GM12873 (cell line): ENCODE results near the gene ANAPC2.

ENCODE experiments used
- CTCF ChIP-seq: IDR thresholded peaks from 2 replicates; pipeline ENCODE4 v1.5.1; 2012; ENCODE audit warnings: low read depth, mild to moderate bottlenecking, moderate library complexity, low read length, control low read depth; ENCODE audit not compliant: insufficient read depth; ENCODE audit errors: missing control alignments

Gene ANAPC2

DNA sequence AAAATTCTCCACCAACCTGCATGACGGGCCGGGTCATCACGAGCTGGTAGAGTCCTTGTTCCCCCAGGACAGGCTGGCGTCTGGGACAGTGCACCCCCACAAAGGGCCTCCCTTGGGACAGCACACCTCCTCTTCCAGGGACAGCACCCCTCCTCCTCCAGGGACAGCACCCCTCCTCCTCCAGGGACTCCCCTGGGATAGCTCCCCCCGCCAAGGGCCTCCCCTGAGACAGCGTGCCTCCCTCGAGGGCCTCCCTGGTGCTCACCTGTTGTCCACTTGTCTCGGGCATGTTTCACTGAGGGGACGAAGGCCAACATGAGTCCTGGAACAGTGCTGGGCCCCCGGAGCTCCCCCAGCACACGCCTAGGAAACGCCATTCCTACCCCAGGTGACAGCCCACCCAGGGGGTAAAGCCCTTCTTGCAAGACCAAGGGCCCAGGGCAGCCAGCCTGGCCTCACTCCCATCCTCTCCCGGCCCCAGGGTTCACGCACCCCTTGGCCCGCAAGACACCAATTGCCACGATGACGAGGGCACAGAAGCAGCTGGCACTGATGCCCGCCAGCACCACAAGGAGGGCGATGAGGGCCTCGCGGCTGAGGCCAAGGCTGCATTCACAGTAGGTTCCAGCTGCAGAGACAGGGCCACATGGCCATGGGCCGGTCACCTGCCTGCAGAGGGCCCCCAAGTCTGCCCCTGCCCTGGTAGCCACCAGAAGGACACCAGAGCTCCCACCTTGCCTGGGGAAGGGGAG is 17.0 kb downstream of the ANAPC2 start:
- no peak for TF ChIP-seq CTCF

DNA sequence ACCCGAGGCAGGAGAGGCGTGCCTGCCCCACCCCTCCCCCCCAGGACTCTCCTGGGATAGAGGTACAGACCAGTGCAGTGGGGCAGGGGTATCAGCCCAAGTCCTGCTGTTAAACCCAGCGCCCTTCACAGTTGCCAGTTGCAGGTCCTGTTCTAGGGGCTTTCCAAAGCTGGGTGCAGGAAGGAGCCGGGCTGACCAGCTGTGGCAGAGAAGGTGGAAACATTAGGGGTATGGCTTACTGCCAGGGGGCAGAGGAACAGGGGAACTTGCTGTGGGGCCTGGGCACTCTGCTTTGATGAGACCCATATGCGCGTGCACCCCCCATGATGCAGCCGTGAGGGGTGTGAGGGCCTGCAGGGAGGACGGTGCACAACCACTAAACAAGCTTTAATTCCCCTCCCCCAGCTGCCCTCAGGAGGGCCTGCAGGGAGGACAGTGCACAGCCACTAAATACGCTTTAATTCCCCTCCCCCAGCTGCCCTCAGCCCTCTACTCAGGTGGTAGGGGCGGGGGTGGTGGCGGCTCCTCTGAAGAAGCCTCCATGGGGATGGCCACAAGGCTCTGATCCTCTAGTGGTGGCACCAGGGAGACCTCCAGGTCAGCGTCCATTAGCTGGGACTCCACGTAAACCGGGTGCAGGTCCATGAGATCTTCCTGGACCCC is 17.7 kb downstream of the ANAPC2 start:
- TF ChIP-seq CTCF: no peak

DNA sequence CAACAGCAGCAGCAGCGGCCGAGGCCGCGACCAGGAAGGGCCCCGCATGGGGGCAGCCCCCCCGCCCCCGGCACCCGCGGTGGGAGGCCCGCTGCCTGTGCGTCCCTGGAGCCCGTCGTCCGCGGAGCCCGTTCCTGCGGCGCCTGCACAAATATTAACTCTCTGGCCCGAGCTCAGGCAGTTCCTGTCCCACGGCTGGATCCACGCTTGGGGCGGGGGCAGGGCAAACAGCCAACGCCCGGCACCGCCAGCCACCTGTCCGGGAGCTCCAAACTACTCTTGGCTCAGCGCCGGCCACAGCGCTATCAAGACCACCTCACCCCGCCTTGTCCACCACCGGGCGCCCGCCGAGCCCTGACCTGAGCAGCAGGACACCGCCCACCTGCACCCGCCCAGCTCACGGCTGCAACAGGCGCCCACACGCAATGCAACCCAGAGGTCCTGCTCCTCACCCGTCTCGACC is 18.4 kb downstream of the ANAPC2 start, which contains the start of gene LRRC26:
Gene LRRC26, minus strand, starts transcription at position 156 of the 463 bp plus-strand sequence. Its CDS starts 108 bp downstream, at position 48.
- no peak for TF ChIP-seq CTCF

- no peak for TF ChIP-seq CTCF
These were observed 19.2 kb downstream of the ANAPC2 start for GRCh38 chr9:137168904-137169856.

DNA sequence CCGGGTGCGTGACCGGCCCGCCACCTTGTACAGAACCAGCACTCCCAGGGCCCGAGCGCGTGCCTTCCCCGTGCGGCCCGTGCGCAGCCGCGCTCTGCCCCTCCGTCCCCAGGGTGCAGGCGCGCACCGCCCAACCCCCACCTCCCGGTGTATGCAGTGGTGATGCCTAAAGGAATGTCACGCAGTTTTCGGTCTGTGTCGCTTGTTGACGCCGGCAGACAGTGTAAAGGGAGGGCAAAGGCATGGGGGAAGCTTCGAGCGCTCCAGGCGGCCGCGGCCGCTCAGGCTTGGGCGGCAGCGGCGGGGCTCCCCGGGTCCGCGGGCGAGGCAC is 19.8 kb downstream of the ANAPC2 start:
- TF ChIP-seq CTCF: no peak

GRCh38 chr9:137167747-137168572 is 20.4 kb downstream of the ANAPC2 start:
- TF ChIP-seq CTCF: no peak
